A673 (cell line): ENCODE measurements around the gene INTS1.

Source experiments
- EZH2 ChIP-seq: fragments of 200-600 bp; sonication (generic); IDR thresholded peaks from 2 replicates; pipeline ENCODE4 v1.6.1; 2017; ENCODE audit warnings: borderline replicate concordance, low read depth, mild to moderate bottlenecking, mixed read lengths, antibody characterized with exemption, low read length; ENCODE audit not compliant: poor library complexity, severe bottlenecking
- TF ChIP-seq, protein P1 (sequence below): fragments of 300-800, 200-600 bp; sonication (generic); conservative IDR thresholded peaks from 2 replicates; pipeline ENCODE4 v1.5.1; 2017; ENCODE audit warnings: low read depth, mild to moderate bottlenecking, antibody characterized with exemption, low read length, moderate library complexity, mixed read lengths

DNA sequence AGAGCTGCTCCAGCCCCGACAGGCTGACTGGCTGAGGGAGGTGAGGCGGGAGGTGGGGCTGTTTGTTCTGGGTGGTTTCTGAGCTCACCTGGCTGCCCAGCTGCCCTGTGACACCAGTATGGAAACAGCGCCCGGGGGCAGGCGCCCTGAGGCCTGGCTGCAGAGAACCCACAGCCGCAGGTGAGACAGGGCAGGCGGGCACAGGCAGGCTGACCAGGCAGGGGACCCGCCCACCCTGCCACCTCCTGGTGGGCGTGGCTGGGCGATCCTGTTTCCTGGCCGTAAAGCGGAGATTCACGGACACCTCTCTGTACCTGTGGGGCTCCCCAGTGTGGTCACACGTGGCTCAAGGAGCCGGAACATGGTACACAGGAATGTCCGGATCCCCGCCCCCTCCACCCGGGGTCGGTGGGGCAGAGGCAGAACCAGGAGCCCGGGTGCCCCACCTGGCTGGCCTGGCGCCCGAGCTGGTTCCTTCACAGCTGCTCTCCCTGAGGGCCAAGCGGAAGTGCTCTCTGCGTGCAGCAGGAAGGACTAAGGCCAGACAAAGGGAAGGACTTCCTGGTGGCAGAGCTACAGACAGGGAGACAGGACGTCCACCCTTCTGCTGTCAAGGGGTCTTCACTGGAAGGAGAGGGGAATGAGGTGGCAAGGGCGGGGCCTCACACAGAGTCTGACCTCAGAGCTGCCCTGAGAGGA, 48.8 kb downstream of the INTS1 start:
- TF ChIP-seq, protein P1, sequence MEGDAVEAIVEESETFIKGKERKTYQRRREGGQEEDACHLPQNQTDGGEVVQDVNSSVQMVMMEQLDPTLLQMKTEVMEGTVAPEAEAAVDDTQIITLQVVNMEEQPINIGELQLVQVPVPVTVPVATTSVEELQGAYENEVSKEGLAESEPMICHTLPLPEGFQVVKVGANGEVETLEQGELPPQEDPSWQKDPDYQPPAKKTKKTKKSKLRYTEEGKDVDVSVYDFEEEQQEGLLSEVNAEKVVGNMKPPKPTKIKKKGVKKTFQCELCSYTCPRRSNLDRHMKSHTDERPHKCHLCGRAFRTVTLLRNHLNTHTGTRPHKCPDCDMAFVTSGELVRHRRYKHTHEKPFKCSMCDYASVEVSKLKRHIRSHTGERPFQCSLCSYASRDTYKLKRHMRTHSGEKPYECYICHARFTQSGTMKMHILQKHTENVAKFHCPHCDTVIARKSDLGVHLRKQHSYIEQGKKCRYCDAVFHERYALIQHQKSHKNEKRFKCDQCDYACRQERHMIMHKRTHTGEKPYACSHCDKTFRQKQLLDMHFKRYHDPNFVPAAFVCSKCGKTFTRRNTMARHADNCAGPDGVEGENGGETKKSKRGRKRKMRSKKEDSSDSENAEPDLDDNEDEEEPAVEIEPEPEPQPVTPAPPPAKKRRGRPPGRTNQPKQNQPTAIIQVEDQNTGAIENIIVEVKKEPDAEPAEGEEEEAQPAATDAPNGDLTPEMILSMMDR, result no peak
- TF ChIP-seq EZH2, result no peak
